H1 (cell line): ENCODE results near the gene NANOS3. TPM values are rescaled to one million over a fixed set of nuclear protein-coding genes. Genes with fewer than 3 reads are reported as not detected.
A peak's percentile ranks its signal among the peaks of the same experiment; 100 is the strongest.

Experiments
- BRCA1 ChIP-seq: IDR thresholded peaks from 2 replicates; pipeline ENCODE4 v1.6.1; 2012; ENCODE audit warnings: low read depth, low read length, improper control_type of control experiment
- CBX8 ChIP-seq: fragments of 300-800, 300-1000 bp; sonication (generic); IDR thresholded peaks from 2 replicates; pipeline ENCODE4 v1.7.1; 2016; ENCODE audit warnings: low read depth, low read length, borderline replicate concordance
- FOSL1 ChIP-seq: IDR thresholded peaks from 2 replicates; pipeline ENCODE4 v1.6.1; 2011; ENCODE audit warnings: mild to moderate bottlenecking, low read depth, low read length, moderate library complexity; ENCODE audit not compliant: insufficient read depth
- KDM4A ChIP-seq: IDR thresholded peaks from one replicate; pipeline ENCODE4 v1.7.1; 2012; ENCODE audit warnings: low read depth, mild to moderate bottlenecking, moderate library complexity, low read length, inconsistent platforms; ENCODE audit not compliant: severe bottlenecking
- PHF8 ChIP-seq: fragments of 200-600 bp; sonication (generic); conservative IDR thresholded peaks from 2 replicates; pipeline ENCODE4 v1.7.1; 2012; ENCODE audit warnings: low read depth, mild to moderate bottlenecking, inconsistent platforms, low read length, moderate library complexity
- POLR2A ChIP-seq, 2 experiments: IDR thresholded peaks; 1 replicate in 1 of 2; 2 replicates in 1 of 2; pipeline ENCODE4 v1.6.1; 2011; ENCODE audit warnings: low read depth in 2 of 2, low read length in 2 of 2, mild to moderate bottlenecking in 2 of 2; ENCODE audit errors: control extremely low read depth in 1 of 2
- SAP30 ChIP-seq: fragments of 300-600 bp; sonication (generic); IDR thresholded peaks from 2 replicates; pipeline ENCODE4 v1.7.1; 2012; ENCODE audit warnings: low read length, moderate library complexity, mild to moderate bottlenecking, inconsistent platforms; ENCODE audit not compliant: insufficient read depth, insufficient replicate concordance
- SIN3A ChIP-seq, 2 experiments: IDR thresholded peaks in 1 of 2; conservative IDR thresholded peaks in 1 of 2; 2 replicates each; pipeline ENCODE4 v1.6.1; 2011 to 2012; ENCODE audit warnings: low read length in 2 of 2, improper control_type of control experiment in 1 of 2, low read depth in 1 of 2, mild to moderate bottlenecking in 1 of 2
- SIRT6 ChIP-seq: IDR thresholded peaks from one replicate; pipeline ENCODE4 v1.7.1; 2012; ENCODE audit warnings: low read length, inconsistent platforms
- SIX5 ChIP-seq: IDR thresholded peaks from 2 replicates; pipeline ENCODE4 v1.6.1; 2011; ENCODE audit warnings: mild to moderate bottlenecking, low read depth, low read length
- SP2 ChIP-seq: IDR thresholded peaks from 2 replicates; pipeline ENCODE4 v1.6.1; 2012; ENCODE audit warnings: mild to moderate bottlenecking, low read length, inconsistent platforms
- SP4 ChIP-seq: IDR thresholded peaks from 2 replicates; pipeline ENCODE4 v1.6.1; 2012; ENCODE audit warnings: low read length, inconsistent platforms
- SRF ChIP-seq: IDR thresholded peaks from 2 replicates; pipeline ENCODE4 v1.6.1; 2011; ENCODE audit warnings: mild to moderate bottlenecking, low read depth, low read length, moderate library complexity
- TCF12 ChIP-seq: IDR thresholded peaks from 2 replicates; pipeline ENCODE4 v1.6.1; 2011; ENCODE audit warnings: low read depth, mild to moderate bottlenecking, low read length
- polyA plus RNA-seq, 7 experiments: library from polyadenylated mRNA; depleted of rRNA in 3 of 7; stranded (reverse) in 5 of 7; unstranded in 2 of 7; fragments of >200 nt in 5 of 7; fragments of 200-250 nt in 2 of 7; gene quantifications; 1 replicate in 5 of 7; 2 replicates in 1 of 7; 4 replicates in 1 of 7; pipeline versions ENCODE4 v1.2.1 to v1.2.3, GENCODE V29; 2011 to 2013; ENCODE audit warnings: missing spikeins in 2 of 7, mixed read lengths in 2 of 7
- total RNA-seq: library from RNA; stranded (reverse); fragmentation: NEBNext Ultra II Directional; extraction: Animal tissue kit (Norgen Biotek cat#: 25700); gene quantifications from 2 replicates; pipeline ENCODE4 v1.2.1, GENCODE V29; 2021
- TF ChIP-seq, protein P1 (sequence below): IDR thresholded peaks from 2 replicates; pipeline ENCODE4 v1.6.1; 2012; ENCODE audit warnings: inconsistent platforms
- TF ChIP-seq, protein P2 (sequence below): IDR thresholded peaks from 2 replicates; pipeline ENCODE4 v1.6.1; 2012; ENCODE audit warnings: low read length, inconsistent platforms
- TF ChIP-seq, protein P3 (sequence below), 3 experiments: IDR thresholded peaks; 1 replicate in 2 of 3; 2 replicates in 1 of 3; pipeline versions ENCODE4 v1.5.1 to v1.6.1; 2011; ENCODE audit warnings: low read length in 3 of 3, mild to moderate bottlenecking in 3 of 3, inconsistent platforms in 2 of 3, low read depth in 1 of 3, moderate library complexity in 1 of 3; ENCODE audit not compliant: insufficient read depth in 1 of 3; ENCODE audit errors: control extremely low read depth in 1 of 3
- TF ChIP-seq, protein P4 (sequence below): IDR thresholded peaks from 2 replicates; pipeline ENCODE4 v1.6.1; 2011; ENCODE audit warnings: low read depth, mild to moderate bottlenecking, low read length; ENCODE audit not compliant: insufficient read depth

Gene NANOS3
- total and polyA plus RNA-seq, 2 of the 8 experiments (the other 6 are each of a cell fraction or from before 2014, with no cell fraction given): 0.62 TPM; not detected in 1

DNA sequence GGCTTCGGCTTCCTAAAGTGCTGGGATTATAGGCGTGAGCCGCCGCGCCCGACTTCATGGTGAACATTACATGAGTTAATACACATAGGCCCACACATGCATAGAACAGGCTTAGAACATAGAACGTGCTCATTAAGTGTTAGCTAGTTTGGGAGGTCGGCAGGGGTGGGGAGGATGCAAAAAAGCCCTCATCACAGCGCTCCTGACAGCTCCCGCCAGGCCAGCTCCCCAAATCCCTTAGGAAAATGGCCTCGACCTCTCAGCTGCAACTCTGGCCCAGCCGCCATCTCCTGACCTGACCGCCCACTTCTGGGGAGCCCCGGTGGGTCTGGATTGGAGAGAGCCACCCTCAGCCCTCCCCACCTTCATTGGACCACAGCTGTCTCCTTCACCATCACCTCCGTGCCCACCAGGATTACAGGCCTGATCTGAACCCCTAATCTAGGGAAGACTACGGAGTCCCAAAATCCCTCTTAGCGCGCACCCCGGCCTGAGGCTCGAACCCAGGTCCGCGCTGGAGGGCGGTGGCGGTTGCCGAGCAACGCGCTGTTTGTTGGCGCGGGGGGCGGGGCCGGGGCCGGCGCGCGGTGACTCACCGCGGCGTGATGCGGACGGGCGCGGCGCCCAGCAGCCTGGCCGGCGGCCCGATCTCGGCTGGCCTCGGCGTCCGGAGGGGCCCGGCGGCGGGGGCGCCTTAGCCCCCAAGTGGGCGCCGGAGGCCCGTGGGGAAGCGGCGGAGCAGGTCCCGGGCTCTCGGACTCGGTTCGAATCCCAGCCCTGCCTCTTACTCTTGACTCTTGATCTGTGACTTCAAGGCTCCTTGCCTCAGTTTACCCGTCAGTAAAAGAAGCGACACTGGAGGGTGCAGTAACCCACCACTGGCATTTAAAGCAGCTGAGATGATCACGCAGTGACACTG is 26.7 kb upstream of the NANOS3 start (continued):
- TF ChIP-seq, protein P1, sequence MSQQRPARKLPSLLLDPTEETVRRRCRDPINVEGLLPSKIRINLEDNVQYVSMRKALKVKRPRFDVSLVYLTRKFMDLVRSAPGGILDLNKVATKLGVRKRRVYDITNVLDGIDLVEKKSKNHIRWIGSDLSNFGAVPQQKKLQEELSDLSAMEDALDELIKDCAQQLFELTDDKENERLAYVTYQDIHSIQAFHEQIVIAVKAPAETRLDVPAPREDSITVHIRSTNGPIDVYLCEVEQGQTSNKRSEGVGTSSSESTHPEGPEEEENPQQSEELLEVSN: no peak
- TF ChIP-seq POLR2A (IDR thresholded peaks at IDR 0.05; ENCODE audit: control extremely low read depth in 1 of 2, low read depth in 2 of 2, low read length in 2 of 2): no peak
- TF ChIP-seq, protein P2, sequence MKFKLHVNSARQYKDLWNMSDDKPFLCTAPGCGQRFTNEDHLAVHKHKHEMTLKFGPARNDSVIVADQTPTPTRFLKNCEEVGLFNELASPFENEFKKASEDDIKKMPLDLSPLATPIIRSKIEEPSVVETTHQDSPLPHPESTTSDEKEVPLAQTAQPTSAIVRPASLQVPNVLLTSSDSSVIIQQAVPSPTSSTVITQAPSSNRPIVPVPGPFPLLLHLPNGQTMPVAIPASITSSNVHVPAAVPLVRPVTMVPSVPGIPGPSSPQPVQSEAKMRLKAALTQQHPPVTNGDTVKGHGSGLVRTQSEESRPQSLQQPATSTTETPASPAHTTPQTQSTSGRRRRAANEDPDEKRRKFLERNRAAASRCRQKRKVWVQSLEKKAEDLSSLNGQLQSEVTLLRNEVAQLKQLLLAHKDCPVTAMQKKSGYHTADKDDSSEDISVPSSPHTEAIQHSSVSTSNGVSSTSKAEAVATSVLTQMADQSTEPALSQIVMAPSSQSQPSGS: no peak
- no peak for TF ChIP-seq SIRT6
- TF ChIP-seq SIX5: no peak
- no peak for TF ChIP-seq SAP30
- no peak for TF ChIP-seq TCF12
- TF ChIP-seq FOSL1: 0 out of 2 replicates have a peak, but pooled peaks have one; percentile 63
- TF ChIP-seq, protein P3, sequence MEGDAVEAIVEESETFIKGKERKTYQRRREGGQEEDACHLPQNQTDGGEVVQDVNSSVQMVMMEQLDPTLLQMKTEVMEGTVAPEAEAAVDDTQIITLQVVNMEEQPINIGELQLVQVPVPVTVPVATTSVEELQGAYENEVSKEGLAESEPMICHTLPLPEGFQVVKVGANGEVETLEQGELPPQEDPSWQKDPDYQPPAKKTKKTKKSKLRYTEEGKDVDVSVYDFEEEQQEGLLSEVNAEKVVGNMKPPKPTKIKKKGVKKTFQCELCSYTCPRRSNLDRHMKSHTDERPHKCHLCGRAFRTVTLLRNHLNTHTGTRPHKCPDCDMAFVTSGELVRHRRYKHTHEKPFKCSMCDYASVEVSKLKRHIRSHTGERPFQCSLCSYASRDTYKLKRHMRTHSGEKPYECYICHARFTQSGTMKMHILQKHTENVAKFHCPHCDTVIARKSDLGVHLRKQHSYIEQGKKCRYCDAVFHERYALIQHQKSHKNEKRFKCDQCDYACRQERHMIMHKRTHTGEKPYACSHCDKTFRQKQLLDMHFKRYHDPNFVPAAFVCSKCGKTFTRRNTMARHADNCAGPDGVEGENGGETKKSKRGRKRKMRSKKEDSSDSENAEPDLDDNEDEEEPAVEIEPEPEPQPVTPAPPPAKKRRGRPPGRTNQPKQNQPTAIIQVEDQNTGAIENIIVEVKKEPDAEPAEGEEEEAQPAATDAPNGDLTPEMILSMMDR (IDR thresholded peaks at IDR 0.05; ENCODE audit: control extremely low read depth in 1 of 3, insufficient read depth in 1 of 3, low read depth in 1 of 3, low read length in 3 of 3): no peak
- peak; percentile 32 for TF ChIP-seq PHF8
- TF ChIP-seq SIN3A (conservative IDR thresholded peaks at IDR 0.05 in 1 of 2, IDR thresholded peaks at IDR 0.05 in 1 of 2; ENCODE audit: low read depth in 1 of 2, low read length in 2 of 2): peak in 1 of 2 experiments; percentile 63; a peak in 1 of 4 replicates
- no peak for TF ChIP-seq SP2
- no peak for TF ChIP-seq SP4
- TF ChIP-seq, protein P4, sequence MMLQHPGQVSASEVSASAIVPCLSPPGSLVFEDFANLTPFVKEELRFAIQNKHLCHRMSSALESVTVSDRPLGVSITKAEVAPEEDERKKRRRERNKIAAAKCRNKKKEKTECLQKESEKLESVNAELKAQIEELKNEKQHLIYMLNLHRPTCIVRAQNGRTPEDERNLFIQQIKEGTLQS: no peak
- no peak for TF ChIP-seq SRF
- peak; percentile 33 for TF ChIP-seq KDM4A
- no peak for TF ChIP-seq BRCA1
- no peak for TF ChIP-seq CBX8
